Tongue (tissue), 2 donors: ENCODE results near the gene GSG1L2. TPM values are rescaled to one million over a fixed set of nuclear protein-coding genes. Genes with fewer than 3 reads are reported as not detected.

Source experiments
- DNase-seq: peaks from one replicate; pipeline ENCODE4 v3.0.0-alpha.2; 2015
- total RNA-seq: library from RNA; depleted of rRNA; stranded (reverse); fragments of >200 nt; gene quantifications from one replicate; pipeline ENCODE4 v1.2.3, GENCODE V29; 2014

Gene GSG1L2
- total RNA-seq, 1 donor from 2014 or later, result not detected

DNA sequence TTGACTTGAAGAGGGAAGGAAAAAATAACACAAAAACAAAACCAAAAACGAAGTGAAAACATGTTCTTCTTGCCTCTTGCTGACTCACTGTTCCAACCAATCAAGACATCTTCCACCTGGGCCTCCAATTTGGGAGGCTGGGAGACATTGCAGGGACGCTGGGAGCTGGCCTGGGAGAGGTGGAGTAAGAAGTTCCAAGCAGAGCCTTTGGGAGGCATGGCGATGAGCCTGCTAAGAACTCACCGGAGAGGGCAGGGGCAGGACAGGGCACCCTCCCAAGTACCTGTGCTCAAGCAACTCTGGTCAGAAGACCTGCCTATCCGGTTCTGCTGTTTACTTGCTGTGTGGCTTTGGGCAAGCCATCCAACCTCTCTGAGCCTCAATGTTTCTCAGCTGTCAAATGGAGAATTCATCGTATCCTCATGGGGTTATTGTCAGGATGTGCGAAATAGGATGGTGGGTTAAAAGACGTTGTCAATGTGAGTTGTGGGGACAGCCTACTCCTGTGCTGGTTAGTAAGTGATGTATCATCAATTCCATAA lies 3.0 kb upstream of the GSG1L2 start:
- no peak for DNase-seq

DNA sequence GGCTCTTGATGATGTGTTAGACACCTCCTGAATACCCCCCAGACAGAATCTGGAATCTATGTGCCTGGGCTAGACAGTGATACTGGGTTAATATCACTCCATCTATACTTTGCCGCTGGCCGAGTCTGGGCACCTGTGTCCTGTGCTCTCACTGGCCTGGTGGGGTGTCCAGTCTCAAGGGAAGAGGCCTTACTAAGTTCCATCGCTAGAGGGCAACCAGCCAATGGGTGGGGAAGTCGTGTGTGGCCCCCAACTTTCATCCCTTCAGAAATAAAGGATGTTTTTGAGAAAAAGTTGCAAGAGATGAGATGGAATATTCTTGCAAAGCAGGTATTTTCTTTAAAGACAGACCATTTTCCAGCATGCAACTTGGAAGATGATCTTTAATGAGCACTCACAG lies 2.2 kb upstream of the GSG1L2 start:
- no peak for DNase-seq

DNA sequence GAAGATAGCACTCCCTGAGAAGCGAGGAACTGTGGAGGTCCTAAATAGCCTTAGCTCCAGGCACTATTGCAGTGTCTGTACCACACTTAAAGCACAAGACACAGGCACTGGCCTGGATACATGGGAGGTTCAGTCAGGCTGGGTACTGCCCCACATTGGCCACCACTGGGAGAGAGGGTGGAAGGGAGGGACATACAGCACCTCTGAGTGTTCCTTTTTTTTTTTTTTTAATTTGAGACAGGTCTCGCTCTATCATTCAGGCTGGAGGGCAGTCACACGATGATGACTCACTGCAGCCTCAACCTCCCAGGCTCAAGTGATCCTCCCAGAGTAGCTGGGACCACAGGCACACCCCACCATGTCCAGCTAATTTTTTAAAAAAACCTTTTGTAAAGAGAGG lies 1.4 kb downstream of the GSG1L2 start:
- no peak for DNase-seq

DNA sequence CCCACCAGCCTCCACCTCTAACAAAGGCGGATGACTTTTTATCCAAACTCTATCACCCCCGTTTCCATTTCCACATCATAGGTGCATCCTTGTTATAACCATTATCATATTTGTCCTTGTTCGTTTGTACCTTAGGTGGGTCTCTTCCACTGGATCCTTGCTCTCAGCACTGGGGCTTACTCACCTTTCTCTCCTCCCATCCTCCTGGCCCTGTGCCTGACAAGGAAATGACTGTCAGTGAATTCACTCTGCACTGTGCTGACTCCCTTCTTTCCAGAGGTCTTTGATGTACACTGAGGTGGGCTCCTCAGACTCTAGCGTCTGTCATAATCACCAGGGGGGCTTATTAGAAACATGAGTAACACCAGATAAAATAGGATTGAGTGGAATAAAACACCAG lies 3.1 kb downstream of the GSG1L2 start:
- no peak for DNase-seq

DNA sequence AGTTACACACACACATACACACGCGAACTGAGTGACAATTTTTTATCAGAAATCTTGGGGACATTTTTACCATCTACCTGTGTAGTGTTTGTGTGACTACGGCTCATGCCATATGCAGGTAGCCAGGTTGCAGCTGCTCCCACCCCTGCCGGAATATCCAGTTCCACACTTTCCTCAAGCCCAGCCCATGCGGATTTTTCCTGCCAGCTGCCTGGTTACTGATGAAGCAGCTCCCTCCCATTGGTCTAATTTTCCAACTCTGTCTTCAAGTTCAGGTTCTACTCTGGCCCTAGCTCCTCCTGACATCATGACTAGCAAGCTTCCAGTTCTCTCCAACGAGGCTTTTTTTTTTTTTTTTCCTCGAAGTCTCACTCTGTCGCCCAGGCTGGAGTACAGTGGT lies 4.8 kb downstream of the GSG1L2 start:
- DNase-seq, result peak; percentile 71

DNA sequence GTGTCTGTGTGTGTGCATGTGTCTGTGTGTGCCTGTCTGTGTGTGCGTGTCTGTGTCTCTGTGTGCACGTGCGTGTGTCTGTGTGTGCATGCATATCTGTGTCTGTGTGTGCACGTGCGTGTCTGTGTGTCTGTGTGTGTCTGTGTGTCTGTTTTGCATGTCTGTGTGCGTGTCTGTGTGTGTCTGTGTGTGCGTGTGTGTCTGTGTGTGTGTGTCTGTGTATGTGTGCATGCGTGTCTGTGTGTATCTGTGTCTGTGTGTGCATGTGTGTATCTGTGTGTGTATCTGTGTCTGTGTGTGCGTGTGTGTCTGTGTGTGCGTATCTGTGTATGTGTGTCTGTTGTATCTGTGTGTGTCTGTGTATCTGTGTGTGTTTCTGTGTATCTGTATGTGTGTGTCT lies 5.4 kb downstream of the GSG1L2 start:
- no peak for DNase-seq

GRCh38 chr17:9814337-9814945 lies 7.4 kb downstream of the GSG1L2 start:
- no peak for DNase-seq

- no peak for DNase-seq
Observed at GRCh38 chr17:9813166-9813565, 8.7 kb downstream of the GSG1L2 start.

DNA sequence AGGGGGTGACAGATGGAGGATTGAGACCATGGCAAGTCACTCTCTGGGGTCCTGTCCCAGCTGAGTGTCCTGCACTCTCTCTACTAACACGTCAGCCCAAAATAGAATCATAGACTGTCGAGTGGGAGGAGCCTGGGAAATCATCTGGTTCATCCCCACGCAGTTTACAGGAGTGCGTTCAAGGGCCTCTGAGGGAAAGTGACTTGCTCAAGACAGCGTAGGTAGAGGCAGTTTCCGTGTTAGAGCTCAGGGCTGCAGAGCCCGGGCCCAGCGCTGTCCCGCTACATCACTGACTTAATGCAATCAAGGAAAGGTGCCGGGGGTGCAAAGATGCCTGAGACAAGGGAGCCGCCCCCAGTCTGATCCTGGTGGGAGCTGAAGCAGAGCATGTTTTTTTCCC lies 10.3 kb downstream of the GSG1L2 start:
- DNase-seq, result no peak

DNA sequence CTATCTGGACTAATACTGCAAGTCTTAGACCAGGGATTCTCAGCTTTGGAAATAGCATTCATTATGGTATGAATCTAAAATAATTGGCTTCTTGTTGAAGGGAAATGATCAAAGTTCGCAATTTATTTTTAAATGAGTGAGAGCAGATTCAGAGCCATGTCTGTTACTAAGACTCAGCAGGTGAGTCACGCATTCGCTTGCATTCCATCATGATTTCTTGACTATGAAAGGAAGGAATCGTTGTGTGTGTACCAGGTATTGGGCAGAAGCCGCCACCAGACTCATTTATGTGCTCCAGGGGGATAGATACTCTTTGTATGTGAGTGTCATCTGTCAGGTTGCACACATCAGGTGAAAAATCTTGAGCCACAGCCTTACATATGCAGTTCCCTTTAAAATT lies 10.8 kb downstream of the GSG1L2 start:
- DNase-seq, result no peak

DNA sequence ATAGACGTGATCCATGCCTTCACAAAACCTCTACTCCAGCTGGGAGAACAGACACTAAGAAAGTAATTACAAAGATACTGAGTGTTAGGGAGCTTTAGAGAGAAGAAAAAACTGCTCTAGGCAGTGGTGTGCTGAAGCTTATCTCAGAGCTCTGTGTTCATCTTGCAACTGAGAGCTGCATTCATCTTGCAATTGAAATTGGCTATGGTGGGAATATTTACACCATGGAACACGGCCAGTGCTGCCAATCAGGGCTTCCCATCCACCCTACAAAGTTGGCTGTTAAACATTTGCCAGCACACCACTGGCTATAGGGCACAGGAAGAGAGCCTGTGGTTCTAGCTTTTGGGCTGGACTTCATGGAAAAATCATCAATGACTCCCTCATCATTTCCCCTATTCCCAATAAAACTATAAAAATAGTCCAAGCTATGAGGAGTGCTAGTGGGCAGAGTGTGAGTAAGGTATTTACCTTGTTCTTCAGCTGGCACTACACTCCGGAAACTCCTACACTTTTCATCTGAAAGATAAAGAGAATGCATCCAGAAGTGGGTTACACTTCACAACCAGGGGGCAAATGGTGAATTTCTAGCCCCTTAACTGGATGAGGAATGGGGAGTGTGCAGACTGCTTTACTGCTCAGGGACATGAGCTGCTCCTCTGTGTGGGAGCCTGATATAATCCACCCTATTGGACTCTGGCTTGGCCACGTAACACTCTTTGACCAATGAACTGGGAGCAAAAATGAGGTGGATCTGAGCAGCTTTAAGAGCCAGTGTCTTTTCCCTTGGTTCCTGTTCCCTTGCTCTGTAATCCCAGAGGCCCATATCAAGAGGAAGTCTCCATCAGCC lies 11.6 kb downstream of the GSG1L2 start:
- DNase-seq, result no peak

GRCh38 chr17:9809409-9809808 lies 12.5 kb downstream of the GSG1L2 start:
- no peak for DNase-seq

GRCh38 chr17:9806699-9807098 lies 15.2 kb downstream of the GSG1L2 start:
- no peak for DNase-seq

GRCh38 chr17:9805769-9806168 lies 16.1 kb downstream of the GSG1L2 start:
- DNase-seq, result no peak

DNA sequence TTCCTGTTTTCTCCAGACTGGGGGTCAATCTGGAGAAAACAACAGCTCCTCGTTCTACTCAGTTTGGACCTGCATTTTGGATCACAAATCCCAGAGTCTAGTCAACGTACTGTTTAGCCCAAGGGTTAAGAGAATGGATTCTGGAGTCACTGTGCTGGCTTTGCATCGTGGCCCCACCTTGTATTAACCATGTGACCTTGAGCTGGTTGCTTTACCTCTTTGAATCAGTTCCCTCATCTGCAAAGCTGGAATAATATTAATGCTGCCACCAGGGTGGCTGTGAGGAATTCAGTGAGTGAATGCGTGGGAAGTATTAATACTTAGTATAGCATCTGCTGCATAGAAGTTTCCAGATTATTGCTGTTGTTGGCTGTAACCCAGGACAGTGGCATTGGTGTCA lies 19.2 kb downstream of the GSG1L2 start:
- no peak for DNase-seq

DNA sequence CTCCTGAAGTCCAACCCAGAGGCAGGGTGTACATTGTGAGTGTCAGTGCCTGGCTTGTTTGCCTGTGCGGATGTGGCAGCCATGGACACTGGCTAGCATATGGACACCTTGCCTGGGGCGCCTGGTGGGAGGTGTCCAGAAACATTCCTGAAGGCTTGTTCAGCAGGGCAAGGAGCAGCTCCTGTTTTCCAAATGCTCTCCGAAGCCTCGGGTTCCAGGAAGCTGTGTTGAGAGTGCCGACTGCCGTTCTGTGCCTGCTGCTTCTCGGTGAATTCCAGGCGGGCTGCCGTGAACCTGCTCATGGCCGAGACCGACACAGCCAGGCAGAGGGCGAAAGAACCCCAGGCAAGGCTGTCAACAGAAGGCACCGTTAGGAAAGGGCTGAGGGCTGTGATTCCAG lies 19.6 kb downstream of the GSG1L2 start:
- DNase-seq, result no peak

DNA sequence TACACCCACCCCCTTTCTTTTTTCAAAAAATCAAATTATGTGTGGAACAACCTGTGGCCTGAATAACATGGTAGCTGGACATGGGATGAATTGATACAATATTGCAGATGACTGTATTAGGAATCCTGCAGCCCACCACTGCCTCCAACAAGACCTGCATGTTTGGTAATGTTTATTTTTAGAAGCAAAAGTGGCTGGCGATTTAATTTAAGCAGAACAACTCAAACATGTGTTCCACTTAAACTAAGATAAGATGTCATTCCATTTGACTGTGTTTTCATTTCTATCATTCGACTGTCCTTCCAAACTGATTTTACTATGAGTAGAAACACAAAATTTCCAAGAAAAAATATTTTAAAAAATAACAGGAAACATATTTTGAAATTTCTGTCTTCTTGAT lies 20.4 kb downstream of the GSG1L2 start:
- no peak for DNase-seq

DNA sequence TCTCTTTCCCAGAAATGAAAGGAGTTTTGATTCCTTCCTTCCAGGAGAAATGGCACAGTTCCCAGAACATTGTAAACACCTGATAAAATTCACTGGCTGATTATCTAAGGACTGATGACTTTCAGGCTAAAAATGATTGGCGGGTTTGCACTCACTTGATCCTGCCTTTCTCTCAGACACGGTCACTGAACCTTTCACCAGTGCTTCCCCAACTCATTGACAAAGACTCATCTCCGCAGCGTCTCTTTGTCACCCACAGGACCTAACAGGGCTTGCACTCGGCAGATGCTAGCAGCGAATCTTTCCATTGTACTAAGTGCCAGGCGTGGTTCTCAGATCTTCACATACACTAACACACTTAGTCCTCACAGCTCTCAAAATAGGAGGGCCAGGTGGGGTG lies 23.2 kb downstream of the GSG1L2 start:
- DNase-seq, result no peak

GRCh38 chr17:9798008-9798407 lies 23.9 kb downstream of the GSG1L2 start:
- DNase-seq, result no peak

GRCh38 chr17:9792181-9792840 lies 29.6 kb downstream of the GSG1L2 start:
- DNase-seq, result no peak

DNA sequence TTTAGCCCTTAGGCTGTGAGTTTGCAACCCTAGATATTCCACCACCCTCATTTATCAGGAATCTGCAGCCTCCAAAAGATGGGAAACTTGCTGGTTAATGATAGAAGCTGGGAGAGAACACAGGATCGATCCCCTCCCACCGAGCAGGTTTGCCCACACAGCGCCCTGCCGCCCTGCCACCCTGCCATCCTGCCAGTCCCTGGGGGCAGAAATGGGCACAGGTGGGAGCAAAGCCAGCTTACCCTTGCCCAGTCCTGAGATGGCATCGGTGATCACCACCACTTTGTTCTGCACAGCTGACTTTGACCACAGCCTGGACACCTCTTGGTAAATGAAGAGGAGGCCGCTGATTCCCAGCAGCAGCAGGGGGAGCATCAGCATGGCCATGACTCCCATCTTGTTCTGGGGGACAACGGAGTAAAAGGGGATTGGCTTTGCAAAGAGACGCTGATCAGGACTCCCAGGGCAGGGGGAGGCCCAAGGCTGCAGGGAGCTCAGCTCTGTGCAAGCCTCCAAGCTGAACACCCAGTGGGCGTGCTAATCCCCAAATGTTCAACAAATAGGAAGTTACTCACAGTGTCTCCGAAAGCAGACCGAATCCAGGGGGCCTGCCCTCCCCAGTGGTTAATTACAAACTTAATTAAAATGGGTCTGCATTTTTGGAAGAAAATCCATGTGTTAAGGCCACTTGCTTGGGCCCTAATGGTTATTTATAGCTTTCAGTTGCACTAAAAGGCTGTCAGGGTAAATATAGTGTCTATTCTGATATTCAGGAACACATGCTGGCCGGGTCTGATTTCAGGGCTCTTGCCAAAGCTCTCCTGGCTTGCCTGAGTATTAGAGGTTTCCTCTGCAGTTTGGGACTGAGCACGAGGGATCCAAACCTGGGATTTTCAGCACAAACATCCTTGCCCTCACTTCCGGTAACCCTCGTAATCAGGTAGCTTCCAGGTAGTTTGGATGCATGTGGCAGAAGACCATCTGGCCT lies 30.7 kb downstream of the GSG1L2 start, which contains the start of gene DHRS7C:
Gene DHRS7C, minus strand, starts transcription at position 704 of the 988 bp plus-strand sequence. Its CDS starts 308 bp downstream, at position 396.
- peak; percentile 91 for DNase-seq

- no peak for DNase-seq
Observed at GRCh38 chr17:9790316-9790715, 31.6 kb downstream of the GSG1L2 start.
